Thyroid gland (tissue), 4 donors: ENCODE results near the gene SAMD11. TPM values are rescaled to one million over a fixed set of nuclear protein-coding genes. Genes with fewer than 3 reads are reported as not detected.

Experiments
- DNase-seq, 2 donors: peaks; one replicate each; pipeline ENCODE4 v3.0.0-alpha.2; 2019
- H3K27ac ChIP-seq, 3 donors: fragments of 200-600 bp; sonication (generic); 1 replicate in 2 of 3; 2 replicates in 1 of 3; pipeline ENCODE4 v1.5.1; 2016 to 2019; ENCODE audit warnings: mild to moderate bottlenecking in 1 of 3, moderate library complexity in 1 of 3
- H3K27me3 ChIP-seq: fragments of 200-600 bp; sonication (generic); one replicate; pipeline ENCODE4 v1.5.1; 2019
- H3K36me3 ChIP-seq, 2 donors: fragments of 200-600 bp; sonication (generic); one replicate each; pipeline ENCODE4 v1.5.1; 2016 to 2019
- H3K4me1 ChIP-seq, 2 donors: fragments of 200-600 bp; sonication (generic); one replicate each; pipeline ENCODE4 v1.5.1; 2017 to 2019
- H3K4me3 ChIP-seq, 3 donors: fragments of 200-600 bp; sonication (generic); replicated peaks in 1 of 3; 1 replicate in 2 of 3; 2 replicates in 1 of 3; pipeline ENCODE4 v1.5.1; 2016; ENCODE audit warnings: mild to moderate bottlenecking in 1 of 3
- H3K9me3 ChIP-seq: fragments of 200-600 bp; sonication (generic); one replicate; pipeline ENCODE4 v1.5.1; 2017
- CTCF ChIP-seq, 6 experiments: fragments of 200-600 bp in 3 of 6; fragments of 450-650 bp in 3 of 6; sonication (generic) in 3 of 6; IDR thresholded peaks; one replicate each; pipeline ENCODE4 v1.5.1; 2016 to 2019; ENCODE audit warnings: antibody characterized with exemption in 6 of 6, mild to moderate bottlenecking in 2 of 6, inconsistent platforms in 1 of 6, moderate library complexity in 1 of 6
- POLR2A ChIP-seq, 2 donors: fragments of 450-650 bp; IDR thresholded peaks; one replicate each; pipeline ENCODE4 v1.6.1; 2017; ENCODE audit warnings: antibody characterized with exemption in 2 of 2, mild to moderate bottlenecking in 2 of 2, moderate library complexity in 1 of 2
- WGBS, 2 donors: methylation state at CpG; one replicate each; pipeline ENCODE4 v1.1.5; 2017; 5-methylcytosine and 5-hydroxymethylcytosine counted together
- intact Hi-C: fragments of 100-400 bp; cut with DNase I; formaldehyde crosslinking; loops from one replicate; pipeline ENCODE4 v1.15.1; 2023
- total RNA-seq, 4 donors: library from RNA; depleted of rRNA; stranded (reverse); fragments of >200 nt; gene quantifications; one replicate each; pipeline ENCODE4 v1.2.3, GENCODE V29; 2016

Gene SAMD11
- total RNA-seq, 4 donors from 2014 or later: 4.1 to 11.2 (median 6.3) TPM

GRCh38 chr1:906600-907420 is 16.9 kb upstream of the SAMD11 start:
- no peaks in the 10 kb centered on the region for H3K27me3 ChIP-seq
- no peaks in the 10 kb centered on the region for H3K36me3 ChIP-seq
- TF ChIP-seq CTCF (IDR thresholded peaks at IDR 0.05) (peak in 1 of 6 experiments; percentile 14), POLR2A (IDR thresholded peaks at IDR 0.05) (peak in 1 of 2 donors; percentile 15)
- peak; percentile 85 to 86 for DNase-seq
- H3K9me3 ChIP-seq: no peaks in the 10 kb centered on the region
- intact Hi-C loops: no loop called here
- H3K4me3 ChIP-seq: no peak overlapping the region
- 18 to 27% methylated on average over 12 to 18 of the region's 20 CpGs for WGBS, 2 donors
- H3K4me1 ChIP-seq: peaks cover 5 to 35% of the 10 kb centered on the region in 2 donors
- H3K27ac ChIP-seq: no peak overlapping the region

DNA sequence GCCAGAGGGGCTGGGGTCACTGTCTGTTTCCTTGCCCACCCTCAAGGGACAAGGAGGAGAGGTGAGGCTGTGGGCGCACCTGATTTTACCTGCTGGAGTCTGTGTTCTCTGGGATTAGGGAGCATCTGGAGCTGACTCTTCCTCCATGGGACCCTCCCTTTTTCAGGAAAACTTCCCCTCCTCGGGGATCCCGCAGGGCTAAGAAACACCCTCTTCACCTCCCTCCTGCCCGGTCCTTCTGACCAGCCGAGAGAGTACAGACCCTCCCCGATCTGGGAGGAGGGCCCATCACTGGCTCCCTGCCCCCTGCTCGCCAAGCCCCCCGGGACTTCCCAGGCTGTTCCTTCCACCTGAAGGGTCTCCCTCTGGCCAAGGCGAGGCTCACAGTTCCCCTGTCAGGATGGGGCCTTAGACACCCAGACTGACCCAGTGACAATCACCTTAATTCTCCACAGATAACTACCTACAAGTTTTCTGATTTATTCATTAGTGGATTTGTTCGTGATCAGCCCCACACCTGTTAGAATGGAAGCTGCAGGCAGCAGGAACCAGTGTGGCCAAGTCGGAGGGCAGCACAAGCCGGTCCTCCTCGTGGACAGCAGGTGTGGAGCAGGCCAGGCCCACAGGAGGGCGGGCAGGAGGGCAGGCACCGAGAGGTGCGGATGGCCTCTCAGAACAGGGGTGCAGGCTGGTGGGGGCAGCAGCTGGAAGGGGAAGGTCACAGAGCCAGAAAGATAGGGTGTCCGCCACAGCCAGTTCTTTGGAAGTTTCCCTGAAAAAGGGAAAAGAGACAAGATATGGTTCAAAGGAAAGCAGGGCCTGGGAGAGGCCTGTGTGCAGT is 15.9 kb upstream of the SAMD11 start:
- H3K27ac ChIP-seq: no peak overlapping the region

DNA sequence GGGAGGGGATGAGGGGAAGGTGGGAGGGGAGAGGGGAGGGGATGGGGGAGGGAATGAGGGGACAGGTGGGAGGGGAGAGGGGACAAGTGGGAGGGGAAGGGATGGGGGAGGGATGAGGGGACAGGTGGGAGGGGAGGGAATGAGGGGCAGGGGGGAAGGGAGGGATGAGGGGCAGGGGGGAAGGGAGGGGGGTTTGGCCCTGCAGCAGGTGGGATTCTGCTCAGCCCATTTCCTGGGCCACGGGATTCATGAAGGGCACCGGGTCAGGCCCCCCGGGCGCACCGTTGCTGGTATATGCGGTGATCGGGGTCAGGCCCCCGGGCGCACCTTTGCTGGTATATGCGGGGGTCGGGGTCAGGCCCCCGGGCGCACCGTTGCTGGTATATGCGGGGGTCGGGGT is 15.1 kb upstream of the SAMD11 start:
- no peak overlapping the region for H3K27ac ChIP-seq
- DNase-seq: no peak
- no peak overlapping the region for H3K4me3 ChIP-seq
- intact Hi-C loops: no loop called here
- peaks cover 5 to 35% of the 10 kb centered on the region in 2 donors for H3K4me1 ChIP-seq
- WGBS, 2 donors: 66 to 89% methylated on average over 5 to 8 of the region's 16 CpGs
- no peaks in the 10 kb centered on the region for H3K9me3 ChIP-seq
- no peaks in the 10 kb centered on the region for H3K27me3 ChIP-seq
- no peaks in the 10 kb centered on the region for H3K36me3 ChIP-seq
- no peak for TF ChIP-seq POLR2A (IDR thresholded peaks at IDR 0.05)
- TF ChIP-seq CTCF (IDR thresholded peaks at IDR 0.05): no peak

More for the DNA sequence above, 15.9 kb upstream of the SAMD11 start:
- Histone ChIP-seq H3K4me1 (peaks cover 5 to 35% of the 10 kb centered on the region in 2 donors), H3K27me3 (no peaks in the 10 kb centered on the region), H3K36me3 (no peaks in the 10 kb centered on the region), H3K4me3 (no peak overlapping the region), H3K9me3 (no peaks in the 10 kb centered on the region)
- intact Hi-C loops: no loop called here
- DNase-seq: no peak
- 84 to 87% methylated on average over 17 of the region's 17 CpGs for WGBS, 2 donors
- TF ChIP-seq POLR2A (IDR thresholded peaks at IDR 0.05) (no peak), CTCF (IDR thresholded peaks at IDR 0.05) (no peak)

DNA sequence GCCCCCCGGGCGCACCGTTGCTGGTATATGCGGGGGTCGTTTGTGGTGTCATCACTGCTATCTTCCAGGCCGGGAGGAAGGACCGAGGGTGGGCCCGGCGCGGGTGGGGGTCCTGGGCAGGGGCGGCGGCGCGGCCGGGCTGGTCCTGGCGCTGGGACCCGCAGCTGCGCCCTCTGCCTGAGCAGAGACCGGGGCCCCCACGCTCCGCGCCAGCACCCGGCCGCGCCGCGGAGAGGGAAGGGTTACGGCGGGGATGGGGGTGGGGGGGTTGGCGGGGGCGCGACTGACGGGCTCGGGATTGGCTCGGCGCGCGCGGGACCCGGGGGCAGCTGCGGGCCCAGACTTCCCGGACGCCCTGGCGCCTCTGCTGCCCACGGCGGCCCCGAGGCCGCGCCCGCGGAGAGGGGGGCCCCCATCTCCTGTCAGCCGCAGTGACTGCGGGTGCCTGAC is 13.8 kb upstream of the SAMD11 start:
- TF ChIP-seq CTCF (IDR thresholded peaks at IDR 0.05): no peak
- TF ChIP-seq POLR2A (IDR thresholded peaks at IDR 0.05): no peak
- WGBS, 2 donors: 52% methylated on average over 5 of the region's 53 CpGs; no CpG with 5 or more reads in 1 of the 2 donors
- no peak overlapping the region for H3K27ac ChIP-seq
- H3K9me3 ChIP-seq: no peaks in the 10 kb centered on the region
- no peak for DNase-seq
- H3K4me1 ChIP-seq: peaks cover 5 to 33% of the 10 kb centered on the region in 2 donors
- H3K36me3 ChIP-seq: no peaks in the 10 kb centered on the region
- H3K27me3 ChIP-seq: no peaks in the 10 kb centered on the region
- intact Hi-C loops: no loop called here
- H3K4me3 ChIP-seq: peak overlapping the region in 1 of 3 donors; percentile 5
